Loucy (cell line): Measurements from ENCODE around the gene PPRC1.

Experiments used
- H2AFZ ChIP-seq: fragments of 200-600 bp; sonication (generic); 2 replicates; pipeline ENCODE4 v1.6.0; 2016; ENCODE audit warnings: antibody characterized with exemption, mild to moderate bottlenecking, low read length, moderate library complexity
- H3F3A ChIP-seq: fragments of 200-600 bp; 2 replicates; pipeline ENCODE4 v1.6.0; 2016; ENCODE audit warnings: antibody characterized with exemption, low read depth, mild to moderate bottlenecking
- H3K27me3 ChIP-seq: fragments of 200-600 bp; sonication (generic); 2 replicates; pipeline ENCODE4 v1.6.1; 2014; ENCODE audit warnings: low read length, mild to moderate bottlenecking; ENCODE audit not compliant: insufficient read depth, poor library complexity, severe bottlenecking
- H3K36me3 ChIP-seq: fragments of 200-600 bp; sonication (generic); 2 replicates; pipeline ENCODE4 v1.6.1; 2016; ENCODE audit warnings: low read length; ENCODE audit not compliant: insufficient read depth
- H3K4me1 ChIP-seq: fragments of 200-600 bp; sonication (generic); 2 replicates; pipeline ENCODE4 v1.5.1; 2014; ENCODE audit warnings: low read length, mild to moderate bottlenecking; ENCODE audit not compliant: insufficient read depth, poor library complexity, severe bottlenecking
- H3K4me2 ChIP-seq: fragments of 200-600 bp; sonication (generic); 2 replicates; pipeline ENCODE4 v1.6.0; 2014; ENCODE audit warnings: antibody characterized with exemption, low read length, low read depth, mild to moderate bottlenecking; ENCODE audit not compliant: poor library complexity, severe bottlenecking
- H3K4me3 ChIP-seq: fragments of 200-600 bp; sonication (generic); 2 replicates; pipeline ENCODE4 v1.5.1; 2014; ENCODE audit warnings: low read length, mild to moderate bottlenecking, mixed read lengths; ENCODE audit not compliant: poor library complexity, severe bottlenecking
- H3K79me2 ChIP-seq: fragments of 200-600 bp; sonication (generic); 2 replicates; pipeline ENCODE4 v1.6.1; 2014; ENCODE audit warnings: low read length; ENCODE audit not compliant: insufficient read depth
- H3K9ac ChIP-seq: fragments of 200-600 bp; sonication (generic); 2 replicates; pipeline ENCODE4 v1.6.0; 2014; ENCODE audit warnings: mild to moderate bottlenecking, low read depth, low read length, moderate library complexity; ENCODE audit not compliant: poor library complexity, severe bottlenecking
- H3K9me2 ChIP-seq: fragments of 200-600 bp; sonication (generic); replicated peaks from 2 replicates; pipeline ENCODE4 v1.6.1; 2016; ENCODE audit warnings: low read depth, low read length, mixed read lengths
- H3K9me3 ChIP-seq: fragments of 200-600 bp; sonication (generic); 2 replicates; pipeline ENCODE4 v1.6.1; 2014; ENCODE audit warnings: mild to moderate bottlenecking, antibody characterized with exemption, low read length, low read depth; ENCODE audit not compliant: insufficient read depth
- H4K20me1 ChIP-seq: fragments of 200-600 bp; sonication (generic); 2 replicates; pipeline ENCODE4 v1.6.0; 2014; ENCODE audit warnings: antibody characterized with exemption, low read length, mild to moderate bottlenecking; ENCODE audit not compliant: insufficient read depth, poor library complexity, severe bottlenecking
- EZH2phosphoT487 ChIP-seq: fragments of 200-600 bp; IDR thresholded peaks from 2 replicates; pipeline ENCODE4 v1.6.1; 2018; ENCODE audit warnings: antibody characterized with exemption, mild to moderate bottlenecking, moderate library complexity, borderline replicate concordance
- TF ChIP-seq, protein P1 (sequence below): fragments of 200-600 bp; sonication (generic); conservative IDR thresholded peaks from 2 replicates; pipeline ENCODE4 v1.5.1; 2014; ENCODE audit warnings: mild to moderate bottlenecking, antibody characterized with exemption, low read length

The PPRC1 gene

DNA sequence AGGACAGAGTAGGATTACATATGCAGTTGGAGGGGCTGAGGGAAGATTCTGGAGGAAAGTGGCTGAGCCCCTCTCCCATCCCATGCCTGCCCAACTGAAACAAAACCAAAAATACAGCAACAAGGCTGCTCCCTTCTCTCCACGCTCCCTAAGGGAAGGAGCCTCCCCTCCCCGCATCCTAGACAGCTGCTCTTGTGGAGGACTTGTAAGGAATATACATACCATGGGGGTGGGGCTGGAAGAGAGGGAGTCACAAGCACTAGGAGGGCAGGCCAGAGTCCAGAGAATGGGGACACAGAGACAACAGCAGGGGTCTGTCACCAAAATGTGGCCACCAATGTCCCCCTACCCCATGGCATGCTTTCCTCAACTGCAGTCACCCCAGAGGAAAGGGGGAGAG is 25.8 kb upstream of the PPRC1 start:
- Histone ChIP-seq H3K9me2 (no peaks in the 10 kb centered on the region), H3K4me3 (no peak overlapping the region), H4K20me1 (peaks cover 25% of the 10 kb centered on the region), H3K27me3 (no peaks in the 10 kb centered on the region), H2AFZ (no peak overlapping the region), H3K9me3 (no peaks in the 10 kb centered on the region), H3K79me2 (peaks cover 20% of the 10 kb centered on the region), H3K9ac (no peak overlapping the region), H3F3A (no peaks in the 10 kb centered on the region), H3K4me1 (peaks cover 20% of the 10 kb centered on the region), H3K36me3 (peaks cover 55% of the 10 kb centered on the region; the same call in 1 of the 2 replicates), H3K4me2 (no peak overlapping the region)
- TF ChIP-seq EZH2phosphoT487: no peak
- TF ChIP-seq, protein P1, sequence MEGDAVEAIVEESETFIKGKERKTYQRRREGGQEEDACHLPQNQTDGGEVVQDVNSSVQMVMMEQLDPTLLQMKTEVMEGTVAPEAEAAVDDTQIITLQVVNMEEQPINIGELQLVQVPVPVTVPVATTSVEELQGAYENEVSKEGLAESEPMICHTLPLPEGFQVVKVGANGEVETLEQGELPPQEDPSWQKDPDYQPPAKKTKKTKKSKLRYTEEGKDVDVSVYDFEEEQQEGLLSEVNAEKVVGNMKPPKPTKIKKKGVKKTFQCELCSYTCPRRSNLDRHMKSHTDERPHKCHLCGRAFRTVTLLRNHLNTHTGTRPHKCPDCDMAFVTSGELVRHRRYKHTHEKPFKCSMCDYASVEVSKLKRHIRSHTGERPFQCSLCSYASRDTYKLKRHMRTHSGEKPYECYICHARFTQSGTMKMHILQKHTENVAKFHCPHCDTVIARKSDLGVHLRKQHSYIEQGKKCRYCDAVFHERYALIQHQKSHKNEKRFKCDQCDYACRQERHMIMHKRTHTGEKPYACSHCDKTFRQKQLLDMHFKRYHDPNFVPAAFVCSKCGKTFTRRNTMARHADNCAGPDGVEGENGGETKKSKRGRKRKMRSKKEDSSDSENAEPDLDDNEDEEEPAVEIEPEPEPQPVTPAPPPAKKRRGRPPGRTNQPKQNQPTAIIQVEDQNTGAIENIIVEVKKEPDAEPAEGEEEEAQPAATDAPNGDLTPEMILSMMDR: no peak

DNA sequence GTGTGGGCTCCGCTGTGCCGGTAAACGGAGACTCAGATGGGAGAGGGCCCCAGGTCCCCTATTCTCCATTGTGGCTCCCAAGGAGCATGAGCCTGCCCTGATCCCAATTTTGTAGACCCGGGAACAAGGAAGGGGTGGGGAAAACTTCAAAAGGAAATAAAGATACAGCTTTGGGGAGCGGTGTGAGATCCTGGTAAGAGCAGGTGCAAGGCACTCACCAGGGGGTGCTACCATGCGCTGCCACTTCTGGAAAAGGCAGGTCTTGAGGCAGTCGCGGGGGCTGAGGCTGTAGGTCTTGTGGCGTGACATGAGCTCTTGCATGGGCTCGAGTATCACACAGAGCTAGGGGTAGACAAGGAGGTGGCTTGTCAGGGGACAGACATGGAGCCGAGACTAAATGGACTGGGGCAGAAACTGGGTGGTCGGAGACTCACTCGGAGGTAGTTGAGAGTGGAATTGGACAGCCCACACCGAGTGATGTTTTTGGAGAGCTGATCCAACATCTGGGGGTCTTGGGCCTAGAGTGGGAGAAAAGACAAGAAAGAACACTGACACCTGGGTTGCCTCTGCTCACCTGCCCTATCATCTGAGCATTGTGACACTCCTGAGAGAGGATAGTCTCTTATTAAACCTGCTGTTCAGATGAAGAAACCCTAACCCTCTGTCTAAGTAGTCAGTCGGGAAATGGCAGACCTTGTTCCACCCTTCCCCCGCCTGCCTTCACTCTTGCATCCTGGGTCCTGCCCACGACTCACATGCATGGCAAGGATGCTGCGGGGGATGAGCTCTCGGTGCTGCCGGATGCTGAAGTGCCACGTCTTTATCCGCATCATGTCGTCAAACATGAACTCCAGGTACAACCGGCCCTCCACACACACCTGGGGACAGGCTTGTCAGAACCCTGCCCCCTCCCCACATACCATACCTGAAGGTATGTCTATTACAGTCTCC is 23.4 kb upstream of the PPRC1 start:
- H3K36me3 ChIP-seq: peaks cover 55% of the 10 kb centered on the region; the same call in 1 of the 2 replicates
- H3K4me3 ChIP-seq: no peak overlapping the region
- H3K9me2 ChIP-seq: no peaks in the 10 kb centered on the region
- peaks cover 49% of the 10 kb centered on the region for H4K20me1 ChIP-seq
- H3K27me3 ChIP-seq: no peaks in the 10 kb centered on the region
- TF ChIP-seq, protein P1: no peak
- no peak for TF ChIP-seq EZH2phosphoT487
- H3F3A ChIP-seq: no peaks in the 10 kb centered on the region
- peaks cover 44% of the 10 kb centered on the region for H3K79me2 ChIP-seq
- H3K9me3 ChIP-seq: no peaks in the 10 kb centered on the region
- no peak overlapping the region for H3K4me2 ChIP-seq
- no peak overlapping the region for H3K9ac ChIP-seq
- H2AFZ ChIP-seq: no peak overlapping the region
- peaks cover 33% of the 10 kb centered on the region for H3K4me1 ChIP-seq

DNA sequence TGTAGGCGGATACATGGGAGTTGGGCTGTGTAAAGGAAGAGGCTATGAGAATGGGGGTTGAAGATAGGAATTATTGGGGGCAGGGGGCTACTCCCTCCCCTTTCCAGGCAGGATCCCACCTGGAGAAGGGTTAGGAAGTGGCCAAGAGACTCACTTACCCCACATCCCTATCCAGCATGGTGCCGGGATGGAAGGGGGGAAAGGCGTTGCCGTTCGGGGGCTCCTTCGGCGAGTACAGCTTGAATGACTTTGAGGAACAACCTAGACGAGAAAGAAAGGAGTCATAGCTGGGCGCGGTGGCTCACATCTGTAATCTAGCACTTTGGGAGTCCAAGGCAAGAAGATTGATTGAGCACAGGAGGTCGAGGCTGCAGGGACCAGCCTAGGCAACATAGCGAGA is 21.6 kb upstream of the PPRC1 start:
- TF ChIP-seq, protein P1: no peak
- no peak for TF ChIP-seq EZH2phosphoT487
- Histone ChIP-seq H3K9me2 (no peaks in the 10 kb centered on the region), H3K36me3 (peaks cover 51% of the 10 kb centered on the region; the same call in 1 of the 2 replicates), H3K27me3 (no peaks in the 10 kb centered on the region), H4K20me1 (peaks cover 58% of the 10 kb centered on the region), H3K79me2 (peaks cover 60% of the 10 kb centered on the region), H2AFZ (no peak overlapping the region), H3K4me1 (peaks cover 34% of the 10 kb centered on the region), H3F3A (no peaks in the 10 kb centered on the region), H3K4me2 (no peak overlapping the region), H3K9ac (no peak overlapping the region), H3K9me3 (no peaks in the 10 kb centered on the region), H3K4me3 (no peak overlapping the region)
